GM23338 (cell line): ENCODE data around the gene NF1. TPM values are rescaled to one million over a fixed set of nuclear protein-coding genes. Genes with fewer than 3 reads are reported as not detected.

Experiments used
- ATAC-seq: fragments of 200-7000 bp; cut with Tn5 transposase; 3 replicates; pipeline ENCODE4 v1.9.1; 2020
- DNase-seq: peaks from one replicate; pipeline ENCODE4 v3.0.0-alpha.2; 2015; ENCODE audit warnings: low spot score
- H2AFZ ChIP-seq: fragments of 200-600 bp; sonication (generic); 2 replicates; pipeline ENCODE4 v1.8.0; 2016; ENCODE audit warnings: antibody characterized with exemption, mild to moderate bottlenecking, moderate library complexity
- H3F3A ChIP-seq: fragments of 200-600 bp; sonication (generic); replicated peaks from 2 replicates; pipeline ENCODE4 v1.8.0; 2017; ENCODE audit warnings: antibody characterized with exemption, mixed run types, low read depth
- H3K27ac ChIP-seq: fragments of 200-600 bp; sonication (generic); 2 replicates; pipeline ENCODE4 v1.6.1; 2016; ENCODE audit warnings: low read depth
- H3K27me3 ChIP-seq: fragments of 200-600 bp; sonication (generic); 2 replicates; pipeline ENCODE4 v1.8.0; 2016; ENCODE audit warnings: mild to moderate bottlenecking, mixed run types, moderate library complexity; ENCODE audit not compliant: insufficient read depth
- H3K36me3 ChIP-seq: fragments of 200-600 bp; sonication (generic); 2 replicates; pipeline ENCODE4 v1.8.0; 2016; ENCODE audit warnings: mild to moderate bottlenecking; ENCODE audit not compliant: insufficient read depth
- H3K4me1 ChIP-seq: fragments of 200-600 bp; sonication (generic); 2 replicates; pipeline ENCODE4 v1.8.0; 2016; ENCODE audit warnings: mild to moderate bottlenecking, moderate library complexity; ENCODE audit not compliant: insufficient read depth
- H3K4me2 ChIP-seq: fragments of 200-600 bp; sonication (generic); 2 replicates; pipeline ENCODE4 v1.7.1; 2017; ENCODE audit warnings: mixed run types
- H3K4me3 ChIP-seq: fragments of 200-600 bp; sonication (generic); 2 replicates; pipeline ENCODE4 v1.6.1; 2016; ENCODE audit warnings: mixed run types
- H3K79me2 ChIP-seq: fragments of 200-600 bp; sonication (generic); replicated peaks from 2 replicates; pipeline ENCODE4 v1.8.0; 2017; ENCODE audit warnings: mild to moderate bottlenecking; ENCODE audit not compliant: insufficient read depth
- H3K9me2 ChIP-seq: fragments of 200-600 bp; sonication (generic); 2 replicates; pipeline ENCODE4 v1.8.0; 2017; ENCODE audit not compliant: insufficient read depth
- H4K20me1 ChIP-seq: fragments of 200-600 bp; sonication (generic); replicated peaks from 2 replicates; pipeline ENCODE4 v1.8.0; 2017; ENCODE audit warnings: mild to moderate bottlenecking; ENCODE audit not compliant: insufficient read depth
- H3K27ac Mint-ChIP-seq: 2 replicates; pipeline ENCODE4 v1.8.0; 2020; ENCODE audit warnings: inconsistent platforms, mild to moderate bottlenecking, moderate library complexity, mixed read lengths
- H3K27me3 Mint-ChIP-seq: 3 replicates; pipeline ENCODE4 v1.8.0; 2022; ENCODE audit warnings: low read depth, mild to moderate bottlenecking, moderate library complexity, mixed read lengths, inconsistent platforms; ENCODE audit not compliant: insufficient read depth, poor library complexity
- H3K36me3 Mint-ChIP-seq: 3 replicates; pipeline ENCODE4 v1.8.0; 2021; ENCODE audit warnings: low read depth, mild to moderate bottlenecking, inconsistent platforms, moderate library complexity, mixed read lengths
- H3K4me1 Mint-ChIP-seq: 3 replicates; pipeline ENCODE4 v1.8.0; 2020; ENCODE audit warnings: mild to moderate bottlenecking, inconsistent platforms, mixed read lengths
- H3K4me3 Mint-ChIP-seq: 3 replicates; pipeline ENCODE4 v1.8.0; 2021; ENCODE audit warnings: moderate library complexity, mild to moderate bottlenecking, inconsistent platforms, mixed read lengths
- H3K9me3 Mint-ChIP-seq: 3 replicates; pipeline ENCODE4 v1.8.0; 2020; ENCODE audit warnings: moderate library complexity, mild to moderate bottlenecking, inconsistent platforms, mixed read lengths
- CREB1 ChIP-seq: fragments of 250-450 bp; sonication (Bioruptor Pico); IDR thresholded peaks from 2 replicates; pipeline ENCODE4 v1.5.0; 2020; ENCODE audit warnings: low read depth, mild to moderate bottlenecking, moderate library complexity
- EZH2 ChIP-seq: fragments of 200-600 bp; sonication (generic); IDR thresholded peaks from one replicate; pipeline ENCODE4 v1.8.0; 2017; ENCODE audit warnings: antibody characterized with exemption, mild to moderate bottlenecking, low read depth; ENCODE audit not compliant: unreplicated experiment
- EZH2phosphoT487 ChIP-seq: fragments of 200-600 bp; sonication (generic); IDR thresholded peaks from one replicate; pipeline ENCODE4 v1.8.1; 2018; ENCODE audit warnings: antibody characterized with exemption; ENCODE audit not compliant: unreplicated experiment
- STAT1 ChIP-seq: IDR thresholded peaks from one replicate; pipeline ENCODE4 v1.6.1; 2016; ENCODE audit warnings: antibody characterized with exemption; ENCODE audit not compliant: unreplicated experiment
- ZNF114 ChIP-seq: fragments of 250-450 bp; sonication (Bioruptor Pico); IDR thresholded peaks from 2 replicates; pipeline ENCODE4 v1.5.0; 2020; ENCODE audit warnings: mild to moderate bottlenecking, moderate library complexity
- ZNF331 ChIP-seq: fragments of 250-450 bp; sonication (Bioruptor Pico); IDR thresholded peaks from 2 replicates; pipeline ENCODE4 v1.5.0; 2020; ENCODE audit warnings: low read depth, mild to moderate bottlenecking, moderate library complexity
- polyA plus RNA-seq: library from polyadenylated mRNA; unstranded; fragments of >200 nt; fragmentation: Nextera tagmentation; extraction: Ambion mirVana; gene quantifications from 2 replicates; pipeline ENCODE4 v1.2.1, GENCODE V29; 2016
- total RNA-seq: library from RNA; depleted of rRNA; stranded (reverse); fragments of >200 nt; shearing (Covaris generic); gene quantifications from 2 replicates; pipeline ENCODE4 v1.2.3, GENCODE V29; 2014
- TF ChIP-seq, protein P1 (sequence below): IDR thresholded peaks from one replicate; pipeline ENCODE4 v1.6.1; 2018; ENCODE audit warnings: antibody characterized with exemption; ENCODE audit not compliant: unreplicated experiment
- TF ChIP-seq, protein P2 (sequence below): IDR thresholded peaks from 2 replicates; pipeline ENCODE4 v1.6.1; 2016; ENCODE audit warnings: antibody characterized with exemption
- TF ChIP-seq, protein P3 (sequence below), 2 experiments: fragments of 200-600 bp in 1 of 2; sonication (generic) in 1 of 2; conservative IDR thresholded peaks; 2 replicates each; pipeline versions ENCODE4 v1.5.1 to v1.6.1; 2016 to 2017; ENCODE audit warnings: antibody characterized with exemption in 2 of 2, low read depth in 2 of 2, mild to moderate bottlenecking in 2 of 2, moderate library complexity in 1 of 2

The NF1 gene
- total and polyA plus RNA-seq, 2 experiments from 2014 or later, result 16.3 to 49.7 TPM

GRCh38 chr17:31412511-31412910 lies 317.7 kb downstream of the NF1 start:
- H3K4me3 ChIP-seq, result no peak overlapping the region

GRCh38 chr17:31413081-31413799 lies 318.5 kb downstream of the NF1 start:
- no peaks in the 10 kb centered on the region for H3K36me3 Mint-ChIP-seq
- H3K27ac Mint-ChIP-seq, result no peak overlapping the region
- peaks cover 9% of the 10 kb centered on the region; the same call in 1 of the 2 replicates for H3K4me1 ChIP-seq
- H3K4me3 Mint-ChIP-seq, result no peak overlapping the region; the same call in 2 of the 3 replicates
- no peaks in the 10 kb centered on the region for H3K27me3 ChIP-seq
- no peaks in the 10 kb centered on the region for H4K20me1 ChIP-seq
- no peak overlapping the region for H3K27ac ChIP-seq
- H3K4me1 Mint-ChIP-seq, result peaks cover 30% of the 10 kb centered on the region
- H2AFZ ChIP-seq, result no peak overlapping the region
- H3K9me2 ChIP-seq, result no peaks in the 10 kb centered on the region
- peaks cover 12% of the 10 kb centered on the region for H3K27me3 Mint-ChIP-seq
- H3K4me3 ChIP-seq, result no peak overlapping the region
- ATAC-seq (peak; percentile 13), DNase-seq (peak; percentile 44)
- H3K36me3 ChIP-seq, result no peaks in the 10 kb centered on the region
- H3K4me2 ChIP-seq, result 0 out of 2 replicates have a peak overlapping the region, but pooled peaks have one; percentile 65
- H3K79me2 ChIP-seq, result no peaks in the 10 kb centered on the region
- H3K9me3 Mint-ChIP-seq, result no peaks in the 10 kb centered on the region
- no peaks in the 10 kb centered on the region for H3F3A ChIP-seq
- TF ChIP-seq ZNF331 (CRISPR knock-in tag) (no peak), EZH2 (no peak), ZNF114 (CRISPR knock-in tag) (no peak), CREB1 (no peak), STAT1 (no peak)
- TF ChIP-seq, protein P1, sequence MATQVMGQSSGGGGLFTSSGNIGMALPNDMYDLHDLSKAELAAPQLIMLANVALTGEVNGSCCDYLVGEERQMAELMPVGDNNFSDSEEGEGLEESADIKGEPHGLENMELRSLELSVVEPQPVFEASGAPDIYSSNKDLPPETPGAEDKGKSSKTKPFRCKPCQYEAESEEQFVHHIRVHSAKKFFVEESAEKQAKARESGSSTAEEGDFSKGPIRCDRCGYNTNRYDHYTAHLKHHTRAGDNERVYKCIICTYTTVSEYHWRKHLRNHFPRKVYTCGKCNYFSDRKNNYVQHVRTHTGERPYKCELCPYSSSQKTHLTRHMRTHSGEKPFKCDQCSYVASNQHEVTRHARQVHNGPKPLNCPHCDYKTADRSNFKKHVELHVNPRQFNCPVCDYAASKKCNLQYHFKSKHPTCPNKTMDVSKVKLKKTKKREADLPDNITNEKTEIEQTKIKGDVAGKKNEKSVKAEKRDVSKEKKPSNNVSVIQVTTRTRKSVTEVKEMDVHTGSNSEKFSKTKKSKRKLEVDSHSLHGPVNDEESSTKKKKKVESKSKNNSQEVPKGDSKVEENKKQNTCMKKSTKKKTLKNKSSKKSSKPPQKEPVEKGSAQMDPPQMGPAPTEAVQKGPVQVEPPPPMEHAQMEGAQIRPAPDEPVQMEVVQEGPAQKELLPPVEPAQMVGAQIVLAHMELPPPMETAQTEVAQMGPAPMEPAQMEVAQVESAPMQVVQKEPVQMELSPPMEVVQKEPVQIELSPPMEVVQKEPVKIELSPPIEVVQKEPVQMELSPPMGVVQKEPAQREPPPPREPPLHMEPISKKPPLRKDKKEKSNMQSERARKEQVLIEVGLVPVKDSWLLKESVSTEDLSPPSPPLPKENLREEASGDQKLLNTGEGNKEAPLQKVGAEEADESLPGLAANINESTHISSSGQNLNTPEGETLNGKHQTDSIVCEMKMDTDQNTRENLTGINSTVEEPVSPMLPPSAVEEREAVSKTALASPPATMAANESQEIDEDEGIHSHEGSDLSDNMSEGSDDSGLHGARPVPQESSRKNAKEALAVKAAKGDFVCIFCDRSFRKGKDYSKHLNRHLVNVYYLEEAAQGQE, result no peak
- TF ChIP-seq, protein P2, sequence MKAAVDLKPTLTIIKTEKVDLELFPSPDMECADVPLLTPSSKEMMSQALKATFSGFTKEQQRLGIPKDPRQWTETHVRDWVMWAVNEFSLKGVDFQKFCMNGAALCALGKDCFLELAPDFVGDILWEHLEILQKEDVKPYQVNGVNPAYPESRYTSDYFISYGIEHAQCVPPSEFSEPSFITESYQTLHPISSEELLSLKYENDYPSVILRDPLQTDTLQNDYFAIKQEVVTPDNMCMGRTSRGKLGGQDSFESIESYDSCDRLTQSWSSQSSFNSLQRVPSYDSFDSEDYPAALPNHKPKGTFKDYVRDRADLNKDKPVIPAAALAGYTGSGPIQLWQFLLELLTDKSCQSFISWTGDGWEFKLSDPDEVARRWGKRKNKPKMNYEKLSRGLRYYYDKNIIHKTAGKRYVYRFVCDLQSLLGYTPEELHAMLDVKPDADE, result no peak
- TF ChIP-seq, protein P3, sequence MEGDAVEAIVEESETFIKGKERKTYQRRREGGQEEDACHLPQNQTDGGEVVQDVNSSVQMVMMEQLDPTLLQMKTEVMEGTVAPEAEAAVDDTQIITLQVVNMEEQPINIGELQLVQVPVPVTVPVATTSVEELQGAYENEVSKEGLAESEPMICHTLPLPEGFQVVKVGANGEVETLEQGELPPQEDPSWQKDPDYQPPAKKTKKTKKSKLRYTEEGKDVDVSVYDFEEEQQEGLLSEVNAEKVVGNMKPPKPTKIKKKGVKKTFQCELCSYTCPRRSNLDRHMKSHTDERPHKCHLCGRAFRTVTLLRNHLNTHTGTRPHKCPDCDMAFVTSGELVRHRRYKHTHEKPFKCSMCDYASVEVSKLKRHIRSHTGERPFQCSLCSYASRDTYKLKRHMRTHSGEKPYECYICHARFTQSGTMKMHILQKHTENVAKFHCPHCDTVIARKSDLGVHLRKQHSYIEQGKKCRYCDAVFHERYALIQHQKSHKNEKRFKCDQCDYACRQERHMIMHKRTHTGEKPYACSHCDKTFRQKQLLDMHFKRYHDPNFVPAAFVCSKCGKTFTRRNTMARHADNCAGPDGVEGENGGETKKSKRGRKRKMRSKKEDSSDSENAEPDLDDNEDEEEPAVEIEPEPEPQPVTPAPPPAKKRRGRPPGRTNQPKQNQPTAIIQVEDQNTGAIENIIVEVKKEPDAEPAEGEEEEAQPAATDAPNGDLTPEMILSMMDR (conservative IDR thresholded peaks at IDR 0.05; ENCODE audit: low read depth in 2 of 2), result no peak

More at GRCh38 chr17:31412511-31412910, 317.7 kb downstream of the NF1 start:
- Mint-ChIP-seq H3K4me3 (no peak overlapping the region), H3K27ac (no peak overlapping the region), H3K36me3 (no peaks in the 10 kb centered on the region), H3K9me3 (no peaks in the 10 kb centered on the region), H3K4me1 (peaks cover 30% of the 10 kb centered on the region), H3K27me3 (peaks cover 12% of the 10 kb centered on the region)
- no peak overlapping the region for H3K4me2 ChIP-seq
- H3F3A ChIP-seq, result no peaks in the 10 kb centered on the region
- no peak for DNase-seq
- no peak overlapping the region for H2AFZ ChIP-seq
- no peaks in the 10 kb centered on the region for H3K27me3 ChIP-seq
- no peaks in the 10 kb centered on the region for H4K20me1 ChIP-seq
- peaks cover 9% of the 10 kb centered on the region; the same call in 1 of the 2 replicates for H3K4me1 ChIP-seq
- H3K27ac ChIP-seq, result no peak overlapping the region
- no peaks in the 10 kb centered on the region for H3K79me2 ChIP-seq
- no peaks in the 10 kb centered on the region for H3K36me3 ChIP-seq
- no peaks in the 10 kb centered on the region for H3K9me2 ChIP-seq
- no peak for TF ChIP-seq EZH2phosphoT487
- TF ChIP-seq, protein P1, result no peak
- ATAC-seq, result no peak; the same call in 2 of the 3 replicates
